Left lung (tissue), 10 donors: ENCODE data around the gene CLRN1. TPM values are rescaled to one million over a fixed set of nuclear protein-coding genes. Genes with fewer than 3 reads are reported as not detected.

Experiments used
- ATAC-seq: fragments of 200-7000 bp; cut with Tn5 transposase; one replicate; pipeline ENCODE4 v1.9.1; 2020; ENCODE audit warnings: moderate library complexity
- DNase-seq, 4 donors: peaks; one replicate each; pipeline ENCODE4 v3.0.0-alpha.2; 2013 to 2020
- H3K27ac ChIP-seq, 2 donors: fragments of 200-600 bp; sonication (generic) in 1 of 2; one replicate each; pipeline versions ENCODE4 v1.5.0 to v1.8.0; 2020 to 2021
- H3K27me3 ChIP-seq, 2 donors: fragments of 200-600 bp; sonication (generic) in 1 of 2; one replicate each; pipeline versions ENCODE4 v1.5.0 to v1.8.0; 2020 to 2021
- H3K36me3 ChIP-seq, 2 donors: fragments of 200-600 bp; sonication (generic) in 1 of 2; one replicate each; pipeline versions ENCODE4 v1.5.0 to v1.8.0; 2020 to 2021
- H3K4me1 ChIP-seq, 2 donors: fragments of 200-600 bp; one replicate each; pipeline ENCODE4 v1.8.0; 2021
- H3K4me3 ChIP-seq, 2 donors: fragments of 200-600 bp; sonication (generic) in 1 of 2; one replicate each; pipeline versions ENCODE4 v1.5.0 to v1.8.0; 2020 to 2021; ENCODE audit warnings: mild to moderate bottlenecking in 1 of 2
- H3K9me3 ChIP-seq, 2 donors: fragments of 200-600 bp; sonication (generic) in 1 of 2; one replicate each; pipeline versions ENCODE4 v1.5.0 to v1.8.0; 2020 to 2021
- CTCF ChIP-seq, 2 donors: fragments of 200-600 bp; sonication (generic) in 1 of 2; IDR thresholded peaks; one replicate each; pipeline versions ENCODE4 v1.5.0 to v1.8.0; 2021; ENCODE audit warnings: antibody characterized with exemption in 2 of 2
- intact Hi-C, 2 donors: fragments of 100-400 bp; cut with DNase I; formaldehyde crosslinking; loops; one replicate each; pipeline versions ENCODE4 v1.11.2 to v1.14.2; 2022
- polyA plus RNA-seq, 6 donors: library from polyadenylated mRNA; unstranded; fragments of 120-200 nt; gene quantifications; one replicate each; pipeline ENCODE4 v1.2.1, GENCODE V29; 2013; ENCODE audit not compliant: insufficient read length in 6 of 6
- total RNA-seq, 2 donors: library from RNA; stranded (reverse); fragmentation: NEBNext Ultra II Directional; extraction: Animal tissue kit (Norgen Biotek cat#: 25700); gene quantifications; one replicate each; pipeline ENCODE4 v1.2.1, GENCODE V29; 2021
- donor health status: DM: no; HTN: yes; CAD: no.
- donor health status: DM: no; HTN: no; CAD: no.

The CLRN1 gene
- total and polyA plus RNA-seq, 8 donors = 0.15 TPM; not detected in 7

GRCh38 chr3:151008699-151009098 is 36.2 kb upstream of the CLRN1 start:
- DNase-seq = peak in 1 of 4 donors; percentile 30

GRCh38 chr3:151003768-151004134 is 31.2 kb upstream of the CLRN1 start:
- H3K27ac ChIP-seq = no peak overlapping the region
- intact Hi-C loops = no loop called here
- no peak for TF ChIP-seq CTCF (IDR thresholded peaks at IDR 0.05)

More at GRCh38 chr3:151008699-151009098, 36.2 kb upstream of the CLRN1 start:
- TF ChIP-seq CTCF (IDR thresholded peaks at IDR 0.05) = no peak
- no peak overlapping the region for H3K27ac ChIP-seq
- peaks cover 0 to 9% of the 10 kb centered on the region in 2 donors for H3K27me3 ChIP-seq
- intact Hi-C loops = no loop called here
- no peaks in the 10 kb centered on the region for H3K36me3 ChIP-seq
- ATAC-seq = no peak
- no peaks in the 10 kb centered on the region for H3K4me1 ChIP-seq
- H3K4me3 ChIP-seq = no peak overlapping the region
- H3K9me3 ChIP-seq = no peaks in the 10 kb centered on the region

GRCh38 chr3:151003029-151003767 is 30.7 kb upstream of the CLRN1 start:
- H3K4me1 ChIP-seq = no peaks in the 10 kb centered on the region
- H3K36me3 ChIP-seq = no peaks in the 10 kb centered on the region
- no peak overlapping the region for H3K27ac ChIP-seq
- no peaks in the 10 kb centered on the region for H3K9me3 ChIP-seq
- no peak for ATAC-seq
- peak in 1 of 4 donors; percentile 18 for DNase-seq
- TF ChIP-seq CTCF (IDR thresholded peaks at IDR 0.05) = no peak
- no peaks in the 10 kb centered on the region for H3K27me3 ChIP-seq
- H3K4me3 ChIP-seq = no peak overlapping the region
- intact Hi-C loops = no loop called here

More at GRCh38 chr3:151003768-151004134, 31.2 kb upstream of the CLRN1 start:
- Histone ChIP-seq H3K4me1 (no peaks in the 10 kb centered on the region), H3K27me3 (no peaks in the 10 kb centered on the region), H3K36me3 (no peaks in the 10 kb centered on the region), H3K4me3 (no peak overlapping the region), H3K9me3 (no peaks in the 10 kb centered on the region)
- DNase-seq (no peak), ATAC-seq (no peak)

- H3K27ac ChIP-seq = no peak overlapping the region
- H3K9me3 ChIP-seq = peaks cover 0 to 5% of the 10 kb centered on the region in 2 donors
- intact Hi-C loops = no loop called here
- no peak for TF ChIP-seq CTCF (IDR thresholded peaks at IDR 0.05)
- ATAC-seq (no peak), DNase-seq (peak in 2 of 4 donors; percentile 30 to 42)
- no peak overlapping the region for H3K4me3 ChIP-seq
- H3K4me1 ChIP-seq = no peaks in the 10 kb centered on the region
- no peaks in the 10 kb centered on the region for H3K27me3 ChIP-seq
- H3K36me3 ChIP-seq = no peaks in the 10 kb centered on the region
Measured at GRCh38 chr3:151002003-151002981, 29.8 kb upstream of the CLRN1 start.

- Histone ChIP-seq H3K4me3 (no peak overlapping the region), H3K4me1 (no peaks in the 10 kb centered on the region), H3K27me3 (no peaks in the 10 kb centered on the region), H3K9me3 (peaks cover 0 to 5% of the 10 kb centered on the region in 2 donors), H3K27ac (no peak overlapping the region), H3K36me3 (no peaks in the 10 kb centered on the region)
- DNase-seq (no peak), ATAC-seq (no peak)
- no peak for TF ChIP-seq CTCF (IDR thresholded peaks at IDR 0.05)
- intact Hi-C loops = no loop called here
Measured at GRCh38 chr3:150998996-150999395, 26.5 kb upstream of the CLRN1 start.
